GM19438 (cell line): ENCODE results near the gene FNDC3B.
A peak's percentile ranks its signal among the peaks of the same experiment; 100 is the strongest.

Experiments
- ATAC-seq: cut with Tn5 transposase; IDR thresholded peaks from one replicate; pipeline ENCODE4 v1.9.1; 2021; ENCODE audit warnings: low read depth; ENCODE audit not compliant: unreplicated experiment

The FNDC3B gene

DNA sequence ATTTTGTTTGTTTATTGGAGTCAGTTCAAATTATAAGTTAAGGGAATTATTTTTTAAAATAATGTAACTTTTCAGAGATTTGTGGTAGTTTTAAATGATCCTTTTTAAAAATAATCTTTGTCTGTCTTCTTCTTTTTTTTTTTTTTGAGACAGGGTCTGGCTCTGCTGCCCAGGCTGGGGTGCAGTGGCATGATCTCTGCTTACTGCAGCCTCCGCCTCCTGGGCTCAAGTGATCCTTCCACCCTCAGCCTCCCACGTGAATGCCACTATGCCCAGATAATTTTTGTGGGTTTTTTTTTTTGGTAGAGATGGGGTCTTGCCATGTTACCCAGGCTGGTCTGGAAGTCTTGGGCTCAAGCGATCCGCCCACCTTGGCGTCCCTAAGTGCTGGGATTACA, 12.6 kb downstream of the FNDC3B start:
- no peak for ATAC-seq

DNA sequence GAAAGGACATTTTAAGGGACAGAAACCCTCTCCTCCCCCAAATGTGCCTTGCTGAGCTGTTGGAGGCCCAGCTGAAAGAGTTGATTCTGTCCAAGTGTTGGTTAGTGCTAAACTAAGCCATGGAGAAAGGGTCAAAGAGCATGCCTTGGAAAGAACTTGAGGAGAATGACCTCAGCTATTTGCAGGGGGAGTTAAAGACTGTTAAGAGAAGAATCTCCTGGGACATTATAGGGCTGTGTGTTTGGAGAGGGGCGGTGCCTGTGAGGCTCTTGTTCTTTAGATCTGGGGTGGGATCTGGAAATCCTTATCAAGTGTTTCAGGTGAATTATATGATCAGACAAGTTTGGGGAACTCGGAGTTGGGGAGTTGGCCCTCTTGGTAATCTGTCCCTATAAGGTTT, 13.0 kb downstream of the FNDC3B start:
- no peak for ATAC-seq

DNA sequence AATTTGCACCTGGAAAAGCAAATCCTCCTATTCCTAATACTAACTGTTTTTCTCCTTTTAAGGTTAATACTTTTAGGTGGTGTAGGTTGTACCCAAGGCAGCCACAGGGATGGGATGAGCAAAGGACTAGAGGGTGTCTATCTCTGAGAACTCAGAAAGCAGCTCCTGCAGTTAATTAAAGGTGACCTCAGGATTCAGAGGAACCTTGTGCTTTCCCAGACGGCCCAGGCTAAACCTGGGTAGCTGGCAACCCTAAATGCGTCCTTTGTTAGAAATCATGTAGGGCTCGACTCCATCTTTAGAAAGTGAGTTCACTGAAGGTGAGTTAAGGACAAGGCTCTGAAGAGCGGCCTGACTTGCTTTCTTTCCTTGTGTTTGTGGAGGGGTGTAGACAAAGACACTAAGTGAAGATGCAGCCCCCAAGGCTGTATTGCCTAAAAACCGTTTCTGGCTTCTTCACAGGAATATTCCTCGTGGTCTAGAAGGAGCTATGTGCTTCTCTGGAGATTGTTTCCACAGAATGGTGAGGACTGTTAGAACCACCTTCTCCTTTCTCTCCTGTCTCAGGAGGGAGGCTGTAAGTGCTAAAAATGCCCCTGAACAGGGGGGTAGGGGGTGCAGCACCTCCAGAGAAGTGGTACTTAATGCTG, 14.9 kb downstream of the FNDC3B start:
- no peak for ATAC-seq

DNA sequence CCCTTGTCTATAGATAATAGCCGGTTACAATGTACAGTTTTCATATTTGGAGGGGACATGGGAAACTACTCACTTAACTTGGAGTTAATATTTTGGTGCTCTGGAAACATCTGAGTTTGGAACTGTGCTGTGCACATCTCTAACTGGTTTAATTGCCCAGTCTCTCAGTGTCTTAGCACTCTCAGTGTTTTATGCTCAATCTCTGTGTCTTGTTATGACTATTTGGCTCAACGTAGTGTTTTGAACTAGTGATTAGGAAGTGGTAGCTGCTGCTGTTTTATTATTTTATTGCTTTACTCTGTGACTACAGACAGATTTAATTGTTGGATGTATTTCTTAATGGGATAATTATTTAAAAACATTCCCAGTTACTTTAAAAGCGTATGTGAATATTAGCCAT, 17.0 kb downstream of the FNDC3B start:
- no peak for ATAC-seq

DNA sequence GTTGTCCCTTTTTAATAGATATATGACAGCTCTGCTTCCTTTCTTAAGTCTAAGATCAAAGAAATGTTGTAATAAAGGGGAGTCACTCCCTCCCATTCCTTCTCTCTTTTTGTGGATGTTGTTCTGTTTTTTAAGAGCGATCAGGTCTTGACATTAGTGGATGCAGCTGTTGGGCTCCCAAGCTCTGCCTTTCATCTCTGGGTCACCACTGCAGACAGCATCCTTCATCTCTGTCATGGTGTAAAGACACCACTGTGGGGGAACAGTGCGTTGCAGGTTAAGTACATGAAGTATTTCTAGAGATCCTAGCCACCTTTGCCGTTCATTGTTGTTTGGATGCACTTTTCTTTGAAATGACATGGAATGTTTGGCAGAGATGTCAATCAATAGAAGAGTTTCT, 17.7 kb downstream of the FNDC3B start:
- ATAC-seq: no peak

DNA sequence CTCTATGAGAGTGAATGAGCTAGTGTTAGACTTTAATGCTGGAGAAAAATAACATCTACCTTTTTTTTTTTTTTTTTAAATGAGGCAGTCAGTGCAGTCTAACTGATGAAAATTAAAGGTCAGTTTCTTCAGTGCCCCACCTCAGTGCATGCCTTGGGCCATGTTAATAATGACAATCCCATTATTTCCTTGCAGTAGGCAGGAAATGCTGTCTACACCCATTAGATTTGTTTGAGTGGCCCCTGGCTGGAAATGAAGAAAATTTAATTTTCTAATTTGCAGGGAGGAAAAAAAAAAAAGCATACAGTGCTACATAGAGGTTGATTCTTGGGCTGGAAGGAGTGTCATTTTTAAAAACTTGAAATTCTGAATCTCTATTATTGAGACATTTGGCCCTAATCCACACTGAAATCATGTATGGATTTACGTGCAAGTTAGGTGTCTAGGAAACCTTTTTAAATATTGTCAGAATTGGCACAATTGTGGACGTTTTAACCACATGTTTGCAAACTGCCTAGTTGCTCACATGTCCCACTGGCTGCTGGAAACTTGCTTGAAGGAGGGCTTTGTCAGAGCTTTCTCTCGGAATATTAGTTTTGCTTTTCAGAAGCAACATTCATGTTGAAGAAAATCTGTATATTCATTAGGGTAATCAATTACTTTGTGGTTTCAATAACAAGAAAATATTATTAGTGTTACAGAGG, 18.4 kb downstream of the FNDC3B start:
- no peak for ATAC-seq

DNA sequence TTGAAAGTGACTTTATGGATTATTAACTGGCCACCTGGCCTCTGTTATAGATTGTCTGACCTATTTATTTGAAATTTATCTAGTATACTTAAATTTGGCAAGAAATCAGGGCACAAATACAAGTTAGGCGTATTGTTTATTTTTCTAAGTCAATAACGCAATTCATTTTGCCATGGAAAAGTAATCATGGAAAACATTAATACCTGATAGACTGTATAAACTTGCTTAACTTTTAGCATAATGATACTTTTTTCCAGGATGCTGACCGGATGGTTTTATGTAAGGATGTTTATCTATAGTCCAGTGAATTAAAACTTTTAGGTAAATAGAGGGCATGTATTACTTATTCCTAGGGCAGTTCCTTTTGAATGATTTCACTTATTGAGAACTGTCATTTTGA, 20.2 kb downstream of the FNDC3B start:
- ATAC-seq: no peak

DNA sequence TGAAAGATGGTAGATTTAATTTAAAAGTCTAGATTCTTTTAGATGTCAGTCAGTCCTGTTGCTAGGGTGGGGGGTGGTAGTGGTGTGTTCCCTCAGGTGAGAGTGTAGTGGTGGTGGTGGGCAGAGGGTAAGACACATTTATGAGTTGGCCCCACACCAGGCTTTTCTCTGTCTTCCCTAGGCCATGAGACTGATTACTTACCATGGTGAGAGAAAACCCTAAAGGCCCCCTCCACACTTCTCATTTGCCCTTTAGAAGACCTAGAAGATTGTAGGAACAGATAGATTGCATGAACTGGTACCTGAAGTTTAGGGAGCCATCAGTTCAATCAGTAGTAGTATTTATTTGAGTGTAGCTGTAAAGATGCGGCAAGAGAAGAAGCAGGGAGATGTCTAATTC, 20.9 kb downstream of the FNDC3B start:
- no peak for ATAC-seq

DNA sequence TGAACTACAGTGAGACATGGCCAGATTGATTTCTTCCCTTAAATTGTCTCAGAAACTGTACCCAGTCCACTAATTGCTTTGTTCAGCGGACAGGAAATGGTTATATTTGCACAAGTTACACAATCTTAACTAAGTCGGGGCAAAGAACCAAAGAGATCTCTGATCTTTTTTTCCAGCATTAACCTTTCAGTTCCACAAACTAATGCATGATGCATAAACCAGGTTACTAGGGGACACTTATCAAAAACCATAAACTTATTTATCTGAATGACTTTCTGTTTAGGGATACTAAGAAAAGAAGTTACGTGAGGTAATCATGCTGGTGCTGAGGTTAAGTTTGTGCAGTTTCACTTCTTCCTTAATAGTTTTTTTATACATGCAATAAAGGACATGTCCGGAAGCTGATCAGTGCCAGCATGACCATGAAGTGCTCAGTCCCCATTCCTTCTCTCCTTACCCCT, 22.4 kb downstream of the FNDC3B start:
- peak; percentile 81 for ATAC-seq

DNA sequence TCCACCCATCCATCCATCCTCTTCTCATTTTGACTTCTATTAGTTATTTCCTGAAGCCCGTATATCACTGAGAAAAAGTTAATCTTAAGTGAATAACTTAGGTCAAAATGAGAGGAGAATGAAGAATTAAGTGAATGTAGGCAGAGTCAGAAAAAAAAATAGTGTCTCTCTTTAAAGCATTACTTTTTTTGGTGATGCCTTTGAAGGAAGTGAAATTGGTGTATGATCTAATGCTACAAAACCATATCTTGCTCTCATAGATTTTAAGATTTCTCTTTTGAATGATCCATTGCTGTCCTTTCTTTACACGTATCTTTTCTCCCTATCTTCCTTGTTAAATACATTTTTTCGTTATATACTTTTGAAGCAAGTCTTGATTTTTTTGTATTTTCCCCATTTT, 23.4 kb downstream of the FNDC3B start:
- no peak for ATAC-seq

DNA sequence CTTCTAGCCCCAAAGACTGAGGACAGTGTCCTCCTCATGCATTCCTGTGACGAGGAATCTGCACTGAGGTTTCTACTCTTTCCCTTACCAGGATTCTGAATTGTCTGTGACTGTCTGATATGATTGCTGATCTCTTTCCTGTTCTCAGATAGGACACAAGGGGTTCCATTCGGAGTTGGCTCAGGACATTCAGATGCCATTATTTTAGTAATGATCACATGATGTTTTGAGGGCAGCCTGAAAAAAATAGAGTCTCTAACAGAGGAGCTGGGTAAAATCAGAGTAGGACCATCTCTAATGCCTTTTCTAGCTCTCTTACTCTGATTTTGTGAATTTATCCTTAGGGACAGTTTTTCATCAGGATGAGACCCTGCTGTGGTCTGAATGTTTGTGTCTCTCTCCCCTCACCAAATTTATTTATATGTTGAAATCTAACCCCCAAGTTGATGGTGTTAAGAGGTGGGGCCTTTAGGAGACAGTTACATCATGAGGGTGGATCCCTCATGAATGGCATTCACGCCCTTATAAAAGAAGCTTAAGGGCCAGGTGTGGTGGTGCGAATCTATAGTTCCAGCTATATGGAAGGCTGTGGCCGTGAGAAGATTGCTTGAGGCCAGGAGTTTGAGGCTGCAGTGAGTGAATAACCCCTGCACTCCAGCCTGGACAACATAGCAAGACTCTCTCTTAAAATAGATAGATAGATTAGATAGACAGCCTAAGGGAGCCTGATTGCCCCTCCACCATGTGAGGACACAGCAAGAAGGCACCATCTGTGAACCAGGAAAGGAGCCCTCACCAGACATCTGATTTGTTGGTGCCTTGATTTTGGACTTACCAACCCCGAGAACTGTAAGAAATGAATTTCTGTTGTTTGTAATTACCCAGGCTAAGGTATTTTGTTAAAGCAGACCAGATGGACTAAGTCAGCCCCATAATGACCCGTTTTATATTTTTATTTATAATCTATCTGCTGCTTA, 24.4 kb downstream of the FNDC3B start:
- no peak for ATAC-seq

DNA sequence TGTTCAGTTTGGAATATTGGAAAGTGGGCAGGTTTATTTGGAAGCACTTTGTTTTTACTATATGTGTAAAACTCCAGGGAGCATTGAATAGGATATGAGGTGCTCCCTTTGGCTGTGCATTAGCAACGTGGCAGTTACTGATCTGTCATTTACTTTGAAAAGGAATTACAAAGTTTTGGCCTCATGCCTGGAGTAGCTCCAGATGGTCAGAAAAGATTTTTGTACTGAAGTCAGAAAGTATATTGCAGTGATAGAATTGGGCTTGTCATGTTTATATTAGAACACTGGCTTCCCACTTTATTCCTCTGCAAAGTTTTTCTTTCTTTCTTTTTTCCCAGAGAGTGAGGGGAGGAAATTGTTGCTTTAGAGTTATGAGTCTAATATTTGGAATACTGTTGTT, 26.1 kb downstream of the FNDC3B start:
- ATAC-seq: no peak

DNA sequence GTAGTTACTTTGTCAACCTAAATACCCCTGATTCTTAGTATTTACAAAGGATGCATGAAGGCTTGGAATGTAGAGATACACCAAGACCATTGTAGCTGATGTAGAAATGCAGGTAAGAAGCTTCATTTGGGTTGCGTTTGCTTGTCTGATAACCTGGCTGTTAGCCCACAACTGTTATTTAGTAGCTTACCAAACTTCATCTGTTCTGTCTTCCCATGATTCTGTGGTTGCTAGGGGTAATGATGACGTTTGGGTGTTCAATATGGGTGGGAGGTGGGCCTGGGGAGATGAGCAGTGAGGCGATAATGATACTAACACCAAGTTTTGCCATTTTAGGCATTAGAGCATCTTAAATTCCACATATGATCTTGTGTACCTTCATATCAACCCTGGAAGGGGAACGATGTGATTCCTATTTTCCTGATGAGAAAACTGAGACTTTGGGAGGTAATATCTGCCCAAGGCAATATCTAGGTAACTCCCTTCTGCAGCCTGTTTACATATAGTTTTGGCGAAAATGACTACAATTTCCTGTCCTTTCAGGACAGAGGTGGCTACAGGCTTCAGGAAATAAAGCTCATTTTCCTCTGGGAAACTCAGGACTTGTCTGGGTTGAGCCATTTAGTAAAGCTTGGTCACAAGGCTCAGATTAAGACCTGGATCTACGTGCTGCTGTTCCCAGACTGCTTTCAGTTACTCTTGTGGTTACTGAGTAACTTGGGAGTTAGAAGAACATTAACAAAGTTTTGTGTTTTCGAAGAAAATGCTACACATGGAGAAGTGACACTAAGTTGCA, 26.8 kb downstream of the FNDC3B start:
- peak; percentile 57 for ATAC-seq

DNA sequence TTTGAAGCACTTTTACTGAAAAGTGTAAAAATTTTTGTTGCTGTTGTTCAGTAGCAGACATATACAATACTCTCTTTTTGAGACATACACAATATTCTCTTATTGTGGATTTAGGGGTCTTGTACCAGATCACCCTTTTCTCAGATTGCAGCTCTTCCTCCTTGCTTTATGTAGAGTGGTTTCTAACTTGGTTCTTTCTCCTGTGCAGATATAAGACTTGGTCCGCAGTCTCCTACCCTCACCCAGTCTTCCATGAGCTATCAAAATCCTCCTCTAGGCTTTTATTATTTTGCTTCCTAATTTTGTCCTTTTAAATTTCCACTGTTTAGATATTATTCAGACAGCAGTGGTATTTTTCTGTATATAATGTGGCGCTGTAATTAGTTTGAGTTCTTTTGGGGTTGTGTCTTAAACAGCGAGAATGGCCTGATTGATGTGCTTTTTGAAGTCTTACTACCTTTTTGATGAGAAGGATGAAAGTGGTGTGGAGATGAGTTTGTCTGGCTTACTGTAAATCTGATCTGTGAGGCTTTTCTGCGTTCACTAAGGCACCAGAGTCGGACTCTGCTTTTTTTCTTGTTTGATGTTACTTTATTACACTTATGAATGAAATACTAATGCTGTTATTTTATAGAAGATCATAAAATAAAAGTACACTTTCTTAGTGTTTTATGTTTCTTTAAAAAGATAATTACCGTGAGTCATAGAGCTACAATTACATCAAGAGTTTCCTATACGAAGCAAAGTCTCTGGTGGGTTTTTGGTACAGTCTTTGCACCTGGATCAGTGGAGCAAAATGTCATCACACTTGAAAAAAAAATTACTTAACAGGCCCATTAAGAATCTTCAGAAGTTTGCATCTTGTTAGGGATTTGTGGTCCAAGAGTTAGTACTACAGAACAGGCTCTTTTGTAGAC, 27.8 kb downstream of the FNDC3B start:
- no peak for ATAC-seq

DNA sequence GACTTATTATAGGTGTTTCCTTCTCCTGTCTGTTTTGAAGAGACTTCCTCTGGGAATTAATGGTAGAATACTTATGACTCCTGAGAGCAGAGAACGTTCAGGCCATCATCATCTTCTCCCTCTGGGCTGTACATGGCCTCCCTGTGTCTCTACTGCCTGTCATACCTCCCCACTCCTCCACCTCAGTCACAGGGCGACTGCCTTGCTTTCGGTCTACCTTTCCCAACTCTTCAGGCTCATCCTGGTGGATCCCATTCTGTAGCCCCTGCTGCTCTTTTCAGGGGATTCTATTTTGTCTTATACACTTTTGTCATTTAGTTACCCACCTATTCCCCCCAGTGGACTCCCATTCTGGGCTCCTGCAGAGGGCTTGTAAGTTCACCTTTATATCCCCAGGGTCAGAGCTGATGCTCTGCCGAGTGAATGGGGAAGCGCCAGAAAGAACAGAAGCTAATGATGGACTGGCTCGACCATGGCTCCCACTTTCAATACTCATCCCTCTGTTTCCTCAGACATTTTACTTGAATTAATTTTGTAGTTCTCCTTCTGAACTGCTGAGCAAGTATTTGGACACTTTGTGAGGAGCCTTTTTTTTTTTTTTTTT, 28.6 kb downstream of the FNDC3B start:
- no peak for ATAC-seq

DNA sequence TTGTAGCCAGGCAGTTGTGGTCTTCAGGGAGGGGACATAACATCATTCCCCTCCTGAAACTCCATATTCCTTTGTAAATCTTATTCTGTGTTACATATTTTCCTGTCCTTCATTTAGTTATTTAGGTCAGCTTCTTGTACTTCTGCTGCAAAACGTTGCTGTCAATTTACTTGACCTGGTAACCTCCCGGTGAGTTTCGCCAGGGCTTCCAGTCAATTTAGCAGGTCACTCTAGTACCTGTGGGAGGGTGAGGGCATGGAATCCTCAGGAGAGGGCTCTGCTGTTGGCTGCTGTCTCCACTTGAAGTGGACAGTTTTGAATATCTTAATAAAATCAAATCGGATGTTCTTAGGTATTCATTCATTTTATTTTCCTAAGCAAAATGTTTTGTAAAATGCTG, 29.6 kb downstream of the FNDC3B start:
- no peak for ATAC-seq

DNA sequence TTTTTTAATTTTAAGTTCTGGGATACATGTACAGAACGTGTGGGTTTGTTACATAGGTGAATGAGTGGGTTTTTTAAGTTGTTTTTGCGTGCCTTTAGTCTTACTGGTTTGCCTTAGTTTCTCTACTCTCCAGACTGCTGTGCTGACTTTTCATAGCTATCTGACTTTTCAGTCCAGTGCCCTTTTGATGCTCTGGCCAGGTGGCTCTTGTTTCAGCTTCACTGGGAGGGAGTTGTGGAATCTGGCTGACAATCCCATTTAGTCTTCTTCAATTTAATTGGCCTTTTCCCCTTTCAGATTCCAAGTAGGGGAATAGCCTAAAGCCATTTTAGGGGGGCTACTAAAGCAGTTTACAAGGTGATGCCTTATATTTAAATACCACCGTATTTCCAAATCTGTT, 30.1 kb downstream of the FNDC3B start:
- no peak for ATAC-seq

DNA sequence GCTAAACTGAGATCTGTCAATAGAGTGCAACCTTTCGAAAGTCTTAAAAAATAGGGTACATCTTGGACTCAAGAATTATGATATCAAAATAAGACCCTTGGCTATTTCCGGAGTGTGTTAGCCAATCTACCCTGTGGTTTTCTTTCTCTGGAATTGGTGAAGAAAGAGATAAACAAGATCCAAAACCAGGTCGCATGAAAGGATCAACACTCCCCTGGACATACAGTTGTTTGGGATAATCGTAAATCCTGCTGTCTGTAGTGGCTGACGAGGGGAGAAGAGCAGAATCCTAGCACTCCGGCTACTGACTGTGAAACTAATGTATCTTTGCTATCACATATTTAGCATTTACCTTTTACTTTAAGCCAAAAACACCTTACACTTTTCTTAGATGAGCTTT, 30.9 kb downstream of the FNDC3B start:
- ATAC-seq: no peak

DNA sequence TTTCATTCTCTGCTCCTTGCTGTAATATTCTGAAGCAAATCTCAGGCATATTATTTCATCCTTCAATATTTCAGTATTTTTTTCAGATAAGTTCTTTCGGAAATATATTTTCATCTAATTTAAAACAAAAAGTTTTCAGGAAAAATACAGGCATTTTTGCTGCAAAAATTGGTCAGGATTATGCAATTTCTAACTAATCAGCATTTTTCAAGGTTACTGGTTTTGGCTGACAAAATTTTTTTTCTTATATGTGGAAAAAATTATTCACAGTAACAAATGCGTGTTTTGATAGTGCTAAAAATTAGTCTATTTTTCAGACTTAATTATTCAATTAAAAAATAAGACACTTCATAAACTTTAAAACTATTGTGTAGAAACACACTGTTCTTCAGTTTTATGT, 31.4 kb downstream of the FNDC3B start:
- no peak for ATAC-seq
